ENCODE data around the gene MSX1. TPM values are rescaled to one million over a fixed set of nuclear protein-coding genes. Genes with fewer than 3 reads are reported as not detected.
A peak's percentile ranks its signal among the peaks of the same experiment; 100 is the strongest.

The MSX1 gene
- total RNA-seq, 1 experiment from 2014 or later = not detected

GRCh38 chr4:4859799-4860599 is 534 bp downstream of the MSX1 start:
- no peak overlapping the region for H3K14ac ChIP-seq (ENCODE audit: insufficient read depth, low read length)
- H3K79me1 ChIP-seq (ENCODE audit: insufficient read depth, low read depth, low read length, poor library complexity, severe bottlenecking) = no peaks in the 10 kb centered on the region
- no peak overlapping the region for H2BK15ac ChIP-seq (ENCODE audit: low read depth, low read length)
- no peak overlapping the region for H2BK12ac ChIP-seq (ENCODE audit: insufficient read length, low read depth, low read length)
- Mint-ChIP-seq H3K27ac (no peak overlapping the region), H3K4me3 (peak overlapping the region; percentile 47 to 73), H3K36me3 (ENCODE audit: insufficient read depth in 1 of 3, low read depth in 3 of 3) (no peaks in the 10 kb centered on the region; a peak in 2 of 7 replicates), H3K27me3 (ENCODE audit: low read depth) (peaks cover 45% of the 10 kb centered on the region), H3K4me1 (peaks cover 10 to 53% of the 10 kb centered on the region in 2 experiments), H3K9me3 (peaks cover 0 to 11% of the 10 kb centered on the region in 2 experiments)
- H3K9ac ChIP-seq (ENCODE audit: extremely low read depth, insufficient read length, low read length) = no peak overlapping the region
- H3K9me3 ChIP-seq (ENCODE audit: control insufficient read depth, low read depth, low read length) = no peaks in the 10 kb centered on the region
- peak overlapping the region; percentile 43 for H3K4me2 ChIP-seq (ENCODE audit: insufficient read depth, insufficient read length, low read length)
- H4K20me1 ChIP-seq (ENCODE audit: control insufficient read depth, insufficient read depth, insufficient read length) = peaks cover 8% of the 10 kb centered on the region
- H2BK120ac ChIP-seq (ENCODE audit: low read depth, low read length, poor library complexity, severe bottlenecking) = no peak overlapping the region
- H2BK20ac ChIP-seq (ENCODE audit: low read depth, low read length, poor library complexity, severe bottlenecking) = no peak overlapping the region
- no peak overlapping the region for H4K8ac ChIP-seq (replicated peaks; ENCODE audit: insufficient read length, low read depth, low read length)
- TF ChIP-seq CTCF (conservative IDR thresholded peaks at IDR 0.05) = no peak
- H4K5ac ChIP-seq (ENCODE audit: insufficient read length, low read depth, low read length) = no peak overlapping the region
- no peak overlapping the region for H3K4ac ChIP-seq (ENCODE audit: low read depth, low read length)
- no peak for DNase-seq
- H3K4me1 ChIP-seq (ENCODE audit: insufficient read depth, low read length) = 0 out of 2 replicates have a peak, but pooled peaks cover 3% of the 10 kb centered on the region
- no peak overlapping the region for H3K56ac ChIP-seq (ENCODE audit: insufficient read length, low read depth, low read length)
- peaks cover 91% of the 10 kb centered on the region for H3K27me3 ChIP-seq (ENCODE audit: insufficient read depth, low read length)
- WGBS (ENCODE audit: extremely low coverage, insufficient read length, low lambda C conversion rate) = no CpG with 5 or more reads among the region's 80 CpGs
- H2AK5ac ChIP-seq (ENCODE audit: insufficient read length, low read length) = no peak overlapping the region
- H2BK5ac ChIP-seq (ENCODE audit: insufficient read length, low read length) = no peak overlapping the region
- H2AFZ ChIP-seq (ENCODE audit: low read length) = no peak overlapping the region
- H3K79me2 ChIP-seq (ENCODE audit: insufficient read depth, low read length) = no peaks in the 10 kb centered on the region
- no peak overlapping the region for H3K27ac ChIP-seq (ENCODE audit: insufficient read length, low read depth, low read length)
- no peak overlapping the region for H4K91ac ChIP-seq (ENCODE audit: insufficient read length, low read depth, low read length)
- no peak overlapping the region for H3T11ph ChIP-seq (ENCODE audit: low read length)
- H3K23me2 ChIP-seq (ENCODE audit: insufficient read length, low read depth, low read length, poor library complexity, severe bottlenecking) = peaks cover 5% of the 10 kb centered on the region
- H3K18ac ChIP-seq (ENCODE audit: insufficient read length, low read depth, low read length) = no peak overlapping the region
- H3K23ac ChIP-seq (ENCODE audit: insufficient read length, low read depth, low read length) = no peak overlapping the region

Measured in H9 (cell line).